Ectodermal cell (in vitro differentiated cells): ENCODE data around the gene MRPS7.
"Not testable (repeated sequence)": the region's sequence is repeated elsewhere in the genome, so short reads cannot be mapped to it uniquely, and the experiment has no call there.

Experiments used
- H3K27ac ChIP-seq: 2 replicates; pipeline ENCODE4 v1.7.0; 2013; ENCODE audit warnings: mild to moderate bottlenecking, low read depth, low read length; ENCODE audit not compliant: insufficient read depth, poor library complexity, severe bottlenecking
- H3K27me3 ChIP-seq: 2 replicates; pipeline ENCODE4 v1.7.0; 2013; ENCODE audit warnings: mild to moderate bottlenecking, low read length; ENCODE audit not compliant: insufficient read depth, control insufficient read depth, poor library complexity, severe bottlenecking
- H3K36me3 ChIP-seq: one replicate; pipeline ENCODE4 v1.7.0; 2013; ENCODE audit warnings: low read length; ENCODE audit not compliant: control insufficient read depth, insufficient read depth
- H3K4me1 ChIP-seq: one replicate; pipeline ENCODE4 v1.7.0; 2013; ENCODE audit warnings: low read length; ENCODE audit not compliant: control insufficient read depth, insufficient read depth
- H3K4me3 ChIP-seq: 2 replicates; pipeline ENCODE4 v1.7.0; 2013; ENCODE audit warnings: low read depth, low read length, control low read depth; ENCODE audit not compliant: insufficient read depth
- H3K9me3 ChIP-seq: 2 replicates; pipeline ENCODE4 v1.7.0; 2013; ENCODE audit warnings: mild to moderate bottlenecking, low read length, moderate library complexity; ENCODE audit not compliant: control insufficient read depth
- WGBS, 2 experiments: methylation state at CpG; one replicate each; pipeline ENCODE4 v1.1.7; 2013; ENCODE audit warnings: missing lambda C conversion rate in 2 of 2; 5-methylcytosine and 5-hydroxymethylcytosine counted together

Gene MRPS7

DNA sequence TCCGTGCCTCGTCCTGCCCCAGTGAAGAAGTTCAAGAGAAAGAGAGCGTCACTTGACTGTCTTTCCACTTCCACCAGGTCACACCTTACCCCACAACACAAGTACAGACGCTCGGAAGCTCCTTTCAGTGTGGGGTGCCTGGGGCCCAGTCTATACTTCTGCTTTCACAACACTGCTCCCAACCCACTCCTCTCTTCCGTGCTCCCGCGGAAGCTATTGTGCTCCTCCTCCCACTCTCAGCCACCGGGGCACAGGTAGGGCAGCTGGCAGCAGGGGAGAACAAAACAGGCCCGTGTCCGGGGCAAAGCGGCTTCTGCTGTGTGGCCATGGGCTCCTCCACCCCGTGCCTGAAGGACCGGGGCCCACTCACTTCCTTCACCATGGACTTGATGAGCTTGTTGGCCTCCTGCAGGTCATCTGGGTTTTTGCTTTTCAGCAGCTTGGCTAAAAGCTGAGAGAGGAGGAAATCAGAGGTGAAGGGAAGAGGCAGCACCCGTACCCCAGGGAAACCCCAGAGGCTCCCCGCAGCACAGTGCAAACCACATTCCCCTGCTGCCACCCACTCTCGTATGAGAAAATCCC lies 19.1 kb upstream of the MRPS7 start:
- Histone ChIP-seq H3K27me3 (no peaks in the 10 kb centered on the region), H3K36me3 (peaks cover 32% of the 10 kb centered on the region), H3K9me3 (no peaks in the 10 kb centered on the region), H3K4me3 (no peak overlapping the region), H3K27ac (no peak overlapping the region), H3K4me1 (no peaks in the 10 kb centered on the region)
- 95 to 98% methylated on average over 17 of the region's 17 CpGs for WGBS, 2 experiments

DNA sequence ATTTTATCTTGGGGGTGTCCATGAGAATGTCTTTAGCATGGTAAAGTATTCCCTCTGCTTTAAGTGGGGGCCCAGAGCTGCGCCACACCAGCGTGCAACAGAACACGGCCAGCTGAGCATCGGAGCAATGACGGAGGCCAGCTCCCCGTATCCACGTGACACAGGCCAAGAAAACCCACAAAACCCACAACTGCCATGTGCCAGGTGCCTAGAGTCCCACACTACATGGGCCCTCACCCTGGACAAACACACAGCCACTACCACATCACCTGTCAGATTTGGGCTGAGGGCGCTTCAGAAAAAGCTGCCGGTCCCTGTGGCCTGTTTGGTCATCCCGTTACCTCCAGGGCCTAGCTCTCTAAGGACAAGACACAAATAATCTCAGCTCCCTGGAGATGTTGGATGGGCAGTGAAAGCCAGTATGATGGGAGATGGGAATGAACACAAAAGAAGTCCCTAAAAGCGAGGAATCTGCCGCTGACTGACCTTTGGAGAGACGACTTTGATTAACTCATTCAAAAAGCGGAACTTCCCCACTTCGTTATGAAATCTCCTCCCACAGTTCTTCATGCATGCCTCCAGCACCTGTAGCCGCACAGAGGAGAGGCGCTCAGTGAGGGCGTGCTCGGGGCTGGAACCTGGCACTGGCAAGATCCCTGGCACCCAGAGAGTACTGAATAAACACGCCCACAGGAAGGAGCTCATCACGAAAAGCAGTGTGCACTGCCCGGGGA lies 17.4 kb upstream of the MRPS7 start:
- Histone ChIP-seq H3K4me1 (no peaks in the 10 kb centered on the region), H3K4me3 (no peak overlapping the region), H3K36me3 (peaks cover 26% of the 10 kb centered on the region), H3K27me3 (no peaks in the 10 kb centered on the region), H3K9me3 (no peaks in the 10 kb centered on the region), H3K27ac (no peak overlapping the region)
- 93 to 96% methylated on average over 22 of the region's 22 CpGs for WGBS, 2 experiments

GRCh38 chr17:75245011-75245410 lies 16.7 kb upstream of the MRPS7 start:
- Histone ChIP-seq H3K4me3 (no peak overlapping the region), H3K27ac (no peak overlapping the region), H3K4me1 (no peaks in the 10 kb centered on the region), H3K9me3 (no peaks in the 10 kb centered on the region), H3K27me3 (no peaks in the 10 kb centered on the region), H3K36me3 (peaks cover 26% of the 10 kb centered on the region)
- WGBS, 2 experiments, result 95 to 96% methylated on average over 6 of the region's 6 CpGs

DNA sequence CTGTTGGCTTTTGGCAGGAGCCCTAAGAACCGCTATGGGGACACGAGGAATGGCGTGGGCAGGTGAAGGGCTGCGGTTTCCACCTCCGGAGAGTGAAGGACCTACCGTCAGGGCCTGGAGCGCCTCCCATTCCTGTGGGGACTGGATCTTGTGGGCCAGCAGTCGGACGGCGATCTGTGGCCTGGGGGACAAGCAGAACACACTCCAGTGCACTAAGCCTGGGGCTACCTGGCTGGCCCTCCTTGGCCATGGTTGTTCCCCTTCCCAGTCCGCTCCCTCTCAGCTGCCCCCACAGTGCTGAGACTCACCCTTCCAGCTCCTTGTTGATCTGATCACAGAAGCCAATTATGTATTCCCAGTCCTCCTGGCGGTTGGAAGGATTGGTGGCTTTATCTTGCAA lies 15.3 kb upstream of the MRPS7 start:
- no peaks in the 10 kb centered on the region for H3K4me1 ChIP-seq
- no peak overlapping the region for H3K4me3 ChIP-seq
- no peaks in the 10 kb centered on the region for H3K9me3 ChIP-seq
- peaks cover 23% of the 10 kb centered on the region for H3K36me3 ChIP-seq
- no peak overlapping the region for H3K27ac ChIP-seq
- 94 to 95% methylated on average over 12 of the region's 12 CpGs for WGBS, 2 experiments
- no peaks in the 10 kb centered on the region for H3K27me3 ChIP-seq

- no peaks in the 10 kb centered on the region for H3K9me3 ChIP-seq
- WGBS, 2 experiments, result 90 to 94% methylated on average over 4 of the region's 4 CpGs
- no peak overlapping the region for H3K4me3 ChIP-seq
- no peaks in the 10 kb centered on the region for H3K36me3 ChIP-seq
- H3K27me3 ChIP-seq, result no peaks in the 10 kb centered on the region
- no peaks in the 10 kb centered on the region for H3K4me1 ChIP-seq
- no peak overlapping the region for H3K27ac ChIP-seq
These were observed 12.1 kb upstream of the MRPS7 start for GRCh38 chr17:75249564-75249963.

- Histone ChIP-seq H3K36me3 (no peaks in the 10 kb centered on the region), H3K27ac (no peak overlapping the region), H3K27me3 (no peaks in the 10 kb centered on the region), H3K9me3 (no peaks in the 10 kb centered on the region), H3K4me3 (no peak overlapping the region), H3K4me1 (no peaks in the 10 kb centered on the region)
- 91% methylated on average over 11 of the region's 11 CpGs for WGBS, 2 experiments
These were observed 11.6 kb upstream of the MRPS7 start for GRCh38 chr17:75250009-75250471.

GRCh38 chr17:75252039-75252816 lies 9.5 kb upstream of the MRPS7 start:
- H3K4me1 ChIP-seq, result no peaks in the 10 kb centered on the region
- no peaks in the 10 kb centered on the region for H3K9me3 ChIP-seq
- H3K27me3 ChIP-seq, result no peaks in the 10 kb centered on the region
- H3K4me3 ChIP-seq, result no peak overlapping the region
- WGBS, 2 experiments, result 92 to 95% methylated on average over 8 of the region's 8 CpGs
- H3K36me3 ChIP-seq, result no peaks in the 10 kb centered on the region
- no peak overlapping the region for H3K27ac ChIP-seq

GRCh38 chr17:75255954-75256698 lies 5.6 kb upstream of the MRPS7 start:
- WGBS, 2 experiments, result 93 to 97% methylated on average over 7 of the region's 11 CpGs
- not testable (repeated sequence) for H3K9me3 ChIP-seq, H3K27ac ChIP-seq, H3K4me3 ChIP-seq, H3K36me3 ChIP-seq, H3K27me3 ChIP-seq, H3K4me1 ChIP-seq

GRCh38 chr17:75257228-75257627 lies 4.5 kb upstream of the MRPS7 start:
- not testable (repeated sequence) for H3K4me3 ChIP-seq, H3K27me3 ChIP-seq
- WGBS, 2 experiments, result 87% methylated on average over 2 of the region's 2 CpGs

More at GRCh38 chr17:75257228-75257627, 4.5 kb upstream of the MRPS7 start:
- not testable (repeated sequence) for H3K36me3 ChIP-seq, H3K27ac ChIP-seq, H3K4me1 ChIP-seq, H3K9me3 ChIP-seq
